ENCODE data around the gene THUMPD3.

Gene THUMPD3

DNA sequence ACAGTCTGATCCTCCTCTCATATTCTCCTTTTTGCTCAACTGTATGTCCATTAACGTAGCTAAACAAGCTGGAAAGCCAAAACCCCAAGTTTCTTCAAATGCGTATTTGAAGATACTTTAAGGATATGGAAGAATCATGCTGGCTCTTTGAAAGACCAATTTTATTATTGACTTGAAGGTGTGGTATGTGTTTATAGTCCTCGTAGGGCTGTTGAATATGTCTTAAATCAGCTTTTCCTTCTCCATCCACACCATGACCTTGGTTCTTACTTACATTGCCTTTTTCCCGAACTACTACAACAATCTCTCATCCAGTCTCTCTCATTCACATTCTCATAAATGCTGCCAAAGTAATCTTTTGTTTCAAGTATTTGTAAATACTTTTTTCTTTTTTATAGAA, 19.7 kb upstream of the THUMPD3 start:
- TF ChIP-seq, protein P1, sequence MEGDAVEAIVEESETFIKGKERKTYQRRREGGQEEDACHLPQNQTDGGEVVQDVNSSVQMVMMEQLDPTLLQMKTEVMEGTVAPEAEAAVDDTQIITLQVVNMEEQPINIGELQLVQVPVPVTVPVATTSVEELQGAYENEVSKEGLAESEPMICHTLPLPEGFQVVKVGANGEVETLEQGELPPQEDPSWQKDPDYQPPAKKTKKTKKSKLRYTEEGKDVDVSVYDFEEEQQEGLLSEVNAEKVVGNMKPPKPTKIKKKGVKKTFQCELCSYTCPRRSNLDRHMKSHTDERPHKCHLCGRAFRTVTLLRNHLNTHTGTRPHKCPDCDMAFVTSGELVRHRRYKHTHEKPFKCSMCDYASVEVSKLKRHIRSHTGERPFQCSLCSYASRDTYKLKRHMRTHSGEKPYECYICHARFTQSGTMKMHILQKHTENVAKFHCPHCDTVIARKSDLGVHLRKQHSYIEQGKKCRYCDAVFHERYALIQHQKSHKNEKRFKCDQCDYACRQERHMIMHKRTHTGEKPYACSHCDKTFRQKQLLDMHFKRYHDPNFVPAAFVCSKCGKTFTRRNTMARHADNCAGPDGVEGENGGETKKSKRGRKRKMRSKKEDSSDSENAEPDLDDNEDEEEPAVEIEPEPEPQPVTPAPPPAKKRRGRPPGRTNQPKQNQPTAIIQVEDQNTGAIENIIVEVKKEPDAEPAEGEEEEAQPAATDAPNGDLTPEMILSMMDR (IDR thresholded peaks at IDR 0.05; ENCODE audit: borderline replicate concordance, insufficient read depth, low read depth, low read length), result no peak
- no peak overlapping the region for H3K4me3 ChIP-seq (ENCODE audit: low read depth, low read length)

DNA sequence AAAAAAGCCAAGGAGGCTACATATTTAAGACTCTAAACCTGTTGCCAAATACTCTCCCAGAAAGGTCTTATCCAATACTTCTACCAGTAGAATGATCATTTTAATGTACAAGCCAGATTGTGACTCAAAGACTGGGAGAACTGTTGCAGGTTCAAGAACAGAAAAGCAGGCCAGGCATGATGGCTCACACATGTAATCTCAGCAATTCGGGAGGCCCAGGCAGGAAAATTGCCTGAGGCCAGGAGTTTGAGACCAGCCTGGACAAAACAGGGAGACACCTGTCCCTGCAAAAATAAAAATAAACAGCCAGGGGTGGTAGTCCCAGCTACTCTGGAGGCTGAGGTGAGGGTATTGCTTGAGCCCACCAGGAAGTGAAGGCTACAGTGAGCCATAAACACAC, 17.8 kb upstream of the THUMPD3 start:
- TF ChIP-seq, protein P1 (IDR thresholded peaks at IDR 0.05; ENCODE audit: borderline replicate concordance, insufficient read depth, low read depth, low read length), result no peak
- H3K4me3 ChIP-seq (ENCODE audit: low read depth, low read length), result no peak overlapping the region

DNA sequence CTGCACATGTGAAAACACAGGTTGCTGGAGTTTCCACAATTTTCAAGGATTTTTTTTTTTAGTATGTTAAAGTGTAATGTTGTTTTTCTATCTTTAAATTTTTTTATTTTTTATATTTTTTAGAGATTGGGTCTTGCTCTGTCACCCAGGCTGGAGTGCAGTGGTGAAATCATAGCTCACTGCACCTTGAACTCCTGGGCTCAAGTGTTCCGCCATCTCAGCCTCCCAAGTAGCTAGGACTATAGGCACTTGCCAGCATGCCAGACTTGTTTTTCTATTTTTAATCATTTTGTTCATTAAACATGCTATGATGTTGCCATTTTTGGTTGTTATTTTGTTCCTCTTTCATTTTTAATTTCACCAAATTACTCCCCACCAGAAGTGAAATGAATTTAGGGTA, 16.7 kb upstream of the THUMPD3 start:
- TF ChIP-seq, protein P1 (IDR thresholded peaks at IDR 0.05; ENCODE audit: borderline replicate concordance, insufficient read depth, low read depth, low read length), result no peak
- no peak overlapping the region for H3K4me3 ChIP-seq (ENCODE audit: low read depth, low read length)

DNA sequence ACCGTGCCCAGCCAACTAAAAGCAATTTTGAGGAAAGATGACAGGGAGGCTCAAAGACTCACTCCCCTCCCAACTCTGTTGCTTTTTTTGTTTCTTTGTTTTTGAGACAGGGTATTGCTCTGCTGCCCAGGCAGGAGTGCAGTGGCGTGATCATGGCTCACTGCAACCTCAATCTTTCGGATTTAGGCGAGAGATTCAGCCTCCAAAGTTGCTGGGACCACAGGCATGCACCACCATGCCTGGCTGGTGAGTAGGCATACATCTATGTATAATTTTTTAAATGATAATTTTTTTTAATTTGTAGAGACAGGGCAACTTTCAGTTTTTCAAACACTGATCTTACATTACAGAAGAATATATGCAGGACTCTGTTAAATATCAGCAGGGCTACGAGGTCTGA, 15.8 kb upstream of the THUMPD3 start:
- H3K4me3 ChIP-seq (ENCODE audit: low read depth, low read length), result no peak overlapping the region
- TF ChIP-seq, protein P1 (IDR thresholded peaks at IDR 0.05; ENCODE audit: borderline replicate concordance, insufficient read depth, low read depth, low read length), result no peak

DNA sequence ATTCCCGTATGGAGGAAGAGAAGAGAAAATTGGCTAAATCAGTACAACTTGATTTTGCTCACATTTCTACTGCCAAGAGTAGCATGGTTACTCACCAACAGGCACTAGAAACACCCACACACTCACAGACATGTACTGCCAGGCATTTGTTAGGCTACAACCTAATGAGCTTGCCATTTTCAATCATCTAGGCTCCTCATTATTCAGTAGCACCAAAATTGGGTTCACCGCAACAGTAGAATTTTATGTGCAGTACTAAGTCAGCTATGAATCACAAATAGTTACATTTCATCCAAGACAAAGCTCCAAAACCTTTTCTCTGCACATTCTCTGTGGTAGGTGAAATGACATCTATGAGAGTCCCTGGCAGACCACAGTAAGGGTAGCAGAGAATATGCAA, 15.0 kb upstream of the THUMPD3 start:
- TF ChIP-seq, protein P1 (IDR thresholded peaks at IDR 0.05; ENCODE audit: borderline replicate concordance, insufficient read depth, low read depth, low read length), result no peak
- H3K4me3 ChIP-seq (ENCODE audit: low read depth, low read length), result no peak overlapping the region

DNA sequence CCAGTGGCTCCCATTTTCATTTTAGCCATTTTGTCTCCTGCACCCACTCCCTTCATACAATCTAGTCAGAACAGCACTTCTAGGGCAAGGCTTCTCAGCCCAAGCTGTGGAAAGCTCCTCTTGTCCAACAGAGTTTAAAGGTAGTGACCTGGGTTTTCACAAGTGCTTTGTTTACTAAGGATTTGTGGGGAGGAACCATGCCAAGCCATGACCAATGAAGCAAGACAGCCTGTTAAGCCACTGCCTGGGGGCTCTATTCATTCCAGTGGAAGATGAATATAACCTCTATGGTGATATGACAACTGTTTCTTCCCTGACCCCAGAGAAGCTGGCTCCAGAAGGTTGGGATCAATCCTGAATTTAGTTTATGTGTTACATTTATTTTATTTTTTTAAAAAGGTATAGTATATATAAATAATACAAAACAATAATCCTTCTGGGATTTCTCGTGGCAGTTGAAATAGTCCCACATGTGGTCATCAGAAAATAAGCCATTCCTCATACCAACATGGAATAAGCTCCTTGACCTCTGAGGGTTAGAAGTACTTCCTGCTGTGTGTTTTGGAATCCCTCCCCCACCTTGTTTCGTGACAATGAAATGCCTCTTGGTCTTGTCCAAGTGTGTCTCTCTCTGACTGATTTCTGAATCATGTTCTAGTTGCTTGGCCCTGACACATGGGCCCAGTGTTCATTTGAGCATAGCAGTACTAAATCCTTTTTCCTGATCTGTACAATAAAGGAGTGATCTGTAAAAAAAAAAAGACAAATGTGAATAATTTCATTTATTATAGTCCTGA, 13.3 kb upstream of the THUMPD3 start:
- H3K4me3 ChIP-seq (ENCODE audit: low read depth, low read length), result no peak overlapping the region
- TF ChIP-seq, protein P1 (IDR thresholded peaks at IDR 0.05; ENCODE audit: borderline replicate concordance, insufficient read depth, low read depth, low read length), result no peak

DNA sequence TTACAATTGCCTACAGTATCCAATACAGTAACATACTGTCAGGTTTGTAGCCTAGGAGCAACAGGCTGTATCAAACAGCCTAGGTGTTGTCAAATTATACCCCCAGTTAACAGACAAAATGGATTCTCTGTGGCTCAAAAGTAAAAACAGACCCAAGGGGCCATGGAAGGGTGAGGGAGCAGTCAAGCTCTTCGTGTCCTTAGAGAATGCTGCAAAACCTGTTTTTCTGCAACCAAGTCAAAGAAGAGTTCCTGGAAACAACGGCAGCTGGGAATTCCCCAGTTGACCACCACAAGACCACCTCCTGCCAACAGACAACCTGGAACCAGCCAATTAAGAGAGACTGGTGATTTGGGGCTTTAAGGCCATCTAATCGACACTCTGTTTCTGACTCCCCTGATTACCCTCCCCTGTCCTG, 11.1 kb upstream of the THUMPD3 start:
- TF ChIP-seq, protein P1 (IDR thresholded peaks at IDR 0.05; ENCODE audit: borderline replicate concordance, insufficient read depth, low read depth, low read length), result no peak
- no peak overlapping the region for H3K4me3 ChIP-seq (ENCODE audit: low read depth, low read length)
